NCI-H446 treated with DMSO at 0.1 percent for 48 hours (cell line): ENCODE data around the gene CACNA1C.

ENCODE experiments used
- DNase-seq: peaks from one replicate; lab custom pipeline; 2025; lab: John Stamatoyannopoulos, UW

CACNA1C gene

DNA sequence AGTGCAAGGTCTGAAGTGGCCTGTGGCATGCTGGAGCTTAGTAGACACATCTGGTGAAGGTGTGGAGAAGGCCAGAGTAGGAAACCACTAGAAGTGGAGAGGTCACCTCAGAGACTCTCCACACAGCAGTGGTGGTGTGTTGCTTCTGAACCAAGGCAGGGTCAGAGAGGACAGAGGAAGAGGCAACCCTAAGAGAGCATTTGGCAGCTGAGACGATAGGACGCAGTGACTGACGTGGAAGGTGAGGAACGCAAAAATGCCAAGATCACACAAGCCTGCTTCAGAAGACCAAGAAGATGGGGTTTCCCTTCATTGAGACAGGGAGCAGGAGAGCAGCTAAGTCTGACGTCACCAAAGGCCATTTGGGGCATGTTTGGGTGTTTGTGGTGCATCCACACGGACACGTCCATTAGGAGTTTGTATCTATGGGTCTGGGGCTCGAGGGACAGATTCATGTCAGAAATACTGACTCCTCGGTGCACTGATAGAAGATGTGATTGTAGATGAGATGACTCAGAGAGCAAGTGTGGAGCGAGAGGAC lies 338.1 kb downstream of the CACNA1C start:
- DNase-seq = no peak

DNA sequence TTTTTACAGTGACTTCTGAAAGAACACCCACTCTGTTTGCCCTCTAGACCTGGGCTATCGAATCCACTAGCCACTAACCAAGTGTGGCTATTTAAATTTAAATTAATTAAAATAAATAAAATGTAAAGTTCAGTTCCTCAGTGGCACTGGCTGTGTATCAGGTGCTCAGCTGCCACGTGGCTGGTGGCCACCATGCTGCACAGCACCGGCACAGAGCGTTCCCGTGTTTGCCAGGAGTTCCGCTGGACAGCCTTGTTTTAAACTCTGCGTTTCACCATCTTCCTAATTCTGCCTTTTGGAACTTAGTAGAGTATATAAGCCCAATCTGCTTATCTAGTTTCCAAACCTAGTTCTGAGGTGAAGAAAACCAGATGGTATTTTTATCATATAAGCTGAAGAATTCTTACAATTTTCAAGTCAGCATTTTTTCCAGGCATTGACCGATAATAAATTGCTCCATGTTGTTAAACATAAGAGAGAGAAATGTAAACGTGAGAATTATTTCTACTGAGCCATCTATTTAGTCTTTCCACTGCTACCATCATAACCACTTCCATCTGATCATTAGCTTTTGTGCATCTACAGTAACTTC lies 339.0 kb downstream of the CACNA1C start:
- DNase-seq = no peak

DNA sequence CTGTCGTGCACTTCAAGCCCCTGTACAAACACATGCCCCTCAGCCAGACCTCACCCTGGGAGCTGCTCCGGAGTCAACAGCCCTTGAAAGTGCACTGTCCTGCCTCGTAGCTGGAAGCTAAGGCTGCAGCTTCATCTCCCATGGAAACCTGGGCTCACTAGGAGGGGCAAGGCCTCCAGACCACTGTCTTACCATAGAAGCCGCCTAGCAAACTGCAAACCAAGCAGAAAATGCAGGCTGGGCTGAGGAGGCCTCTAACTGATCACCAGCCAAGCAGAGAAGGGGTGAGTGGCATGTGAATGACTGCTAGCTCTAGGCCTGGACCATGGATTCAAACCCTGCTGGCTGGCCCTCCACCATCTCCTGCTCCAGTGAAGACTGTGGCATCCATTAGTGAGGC lies 340.2 kb downstream of the CACNA1C start:
- no peak for DNase-seq

DNA sequence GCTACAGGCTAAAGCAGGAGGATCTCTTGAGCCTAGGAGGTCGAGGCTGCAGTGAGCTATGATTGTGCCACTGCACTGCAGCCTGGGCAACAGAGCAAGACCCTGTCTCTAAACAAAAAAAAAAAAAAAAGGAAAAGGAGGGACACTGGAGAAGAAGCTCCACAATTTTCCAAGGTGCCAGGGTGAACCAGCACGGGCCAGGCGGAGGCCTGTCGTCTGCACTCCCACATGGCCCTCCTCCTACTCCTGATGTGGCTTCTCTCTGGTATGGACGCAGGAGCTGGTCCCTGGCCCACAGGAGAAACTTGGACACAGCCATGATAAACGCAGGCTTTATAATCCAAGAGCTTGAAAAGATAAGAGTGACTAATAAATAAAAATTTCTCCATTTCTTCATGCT lies 341.2 kb downstream of the CACNA1C start:
- no peak for DNase-seq

DNA sequence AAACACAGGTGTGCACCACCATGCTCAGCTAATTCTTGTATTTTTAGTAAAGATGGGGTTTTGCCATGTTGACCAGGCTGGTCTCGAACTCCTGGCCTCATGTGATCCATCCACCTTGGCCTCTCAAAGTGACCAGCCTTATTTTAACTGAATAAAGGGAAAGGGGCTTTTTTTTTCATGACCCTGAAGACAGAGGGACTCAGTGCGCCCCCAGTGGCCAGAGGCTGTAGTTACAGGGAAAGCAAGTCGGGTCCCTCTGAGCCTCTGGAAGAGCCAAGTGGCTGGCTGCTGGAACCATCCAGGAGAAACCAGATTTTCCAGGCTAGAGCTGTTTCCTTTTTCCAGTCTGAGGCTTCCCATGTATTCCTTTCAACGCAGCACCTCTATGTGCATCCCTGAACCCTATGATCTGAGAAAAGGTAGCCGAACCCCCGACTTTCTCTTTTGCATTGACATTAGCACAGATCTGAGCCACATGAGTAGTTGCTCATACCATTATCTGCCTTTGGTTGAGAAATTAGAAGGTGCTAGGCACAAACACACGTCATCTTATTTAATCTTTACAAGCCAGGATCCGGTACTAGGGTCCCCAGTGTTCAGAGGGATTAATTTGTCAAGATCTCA lies 342.7 kb downstream of the CACNA1C start:
- no peak for DNase-seq

DNA sequence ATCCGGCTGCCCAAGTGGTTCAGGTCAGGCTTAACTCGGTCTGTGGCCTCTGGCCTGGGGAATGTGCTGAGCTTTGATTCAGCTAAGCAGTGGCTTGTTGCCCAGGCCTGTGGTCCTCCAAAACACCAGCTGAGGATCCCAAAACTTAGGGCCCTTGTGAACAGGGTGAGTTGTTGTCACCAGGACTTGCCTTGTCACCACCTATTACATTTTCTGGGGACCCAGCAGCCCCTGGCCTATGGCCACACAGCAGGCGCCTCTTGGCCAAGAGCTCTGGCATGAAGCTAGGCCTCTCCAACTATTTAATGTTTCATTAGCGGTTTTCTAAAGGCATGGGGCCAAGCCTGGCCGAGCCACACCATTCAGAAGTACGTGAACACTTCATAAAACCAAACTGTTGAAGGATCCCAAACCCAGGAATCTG lies 343.7 kb downstream of the CACNA1C start:
- DNase-seq = peak; percentile 36

DNA sequence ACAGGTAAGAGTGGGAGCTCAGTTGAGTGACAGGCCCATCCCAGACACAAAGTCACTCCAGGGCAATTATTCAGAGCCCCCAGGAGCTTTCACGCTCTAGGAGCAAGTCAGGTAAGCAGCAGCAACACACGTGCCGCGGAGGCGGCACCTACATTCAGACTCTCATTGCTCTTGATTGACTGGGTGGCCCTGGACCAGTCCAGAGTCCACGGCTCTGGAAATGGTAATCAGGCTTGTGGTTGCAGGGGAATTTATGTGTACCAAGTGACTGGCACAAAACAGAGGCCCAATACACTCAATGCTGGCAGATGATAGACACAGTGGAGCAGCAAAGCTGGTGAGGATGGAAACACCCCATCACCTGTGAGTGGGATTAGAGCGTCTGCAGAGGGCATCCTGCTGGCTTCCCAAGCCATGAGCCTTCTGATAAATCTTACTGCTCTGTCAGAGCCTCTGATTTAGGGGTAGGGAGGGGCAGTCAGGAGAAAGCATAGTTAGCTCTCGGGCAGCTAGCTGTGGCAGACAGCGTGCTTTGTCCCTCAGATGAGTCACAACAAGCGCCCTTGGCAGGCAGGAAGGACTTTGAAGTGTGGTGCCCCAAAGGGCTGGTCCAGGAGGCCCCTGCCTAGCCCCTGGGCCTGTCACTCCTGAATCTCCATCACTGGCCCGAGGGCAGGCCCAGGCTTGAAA lies 344.7 kb downstream of the CACNA1C start:
- DNase-seq = peak; percentile 79

DNA sequence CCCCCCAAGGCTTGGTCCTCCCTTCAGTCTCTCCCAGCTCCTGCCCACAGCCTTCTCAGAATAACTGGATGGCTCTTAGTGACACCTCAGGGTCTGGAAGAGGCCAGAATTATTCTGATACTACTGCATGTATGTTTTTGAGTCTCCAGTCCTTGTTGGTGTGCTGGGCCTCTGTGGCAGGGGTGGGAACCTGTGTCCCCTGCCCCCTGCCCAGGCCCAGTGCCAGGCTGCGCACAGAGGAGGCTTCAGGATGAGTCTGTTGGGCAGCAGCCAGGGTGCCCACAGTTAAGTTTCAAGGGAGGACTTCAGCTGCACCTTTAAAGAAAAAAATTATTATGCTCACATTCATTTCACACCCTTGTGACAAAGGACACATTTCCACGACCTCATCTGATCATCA lies 348.3 kb downstream of the CACNA1C start:
- no peak for DNase-seq

DNA sequence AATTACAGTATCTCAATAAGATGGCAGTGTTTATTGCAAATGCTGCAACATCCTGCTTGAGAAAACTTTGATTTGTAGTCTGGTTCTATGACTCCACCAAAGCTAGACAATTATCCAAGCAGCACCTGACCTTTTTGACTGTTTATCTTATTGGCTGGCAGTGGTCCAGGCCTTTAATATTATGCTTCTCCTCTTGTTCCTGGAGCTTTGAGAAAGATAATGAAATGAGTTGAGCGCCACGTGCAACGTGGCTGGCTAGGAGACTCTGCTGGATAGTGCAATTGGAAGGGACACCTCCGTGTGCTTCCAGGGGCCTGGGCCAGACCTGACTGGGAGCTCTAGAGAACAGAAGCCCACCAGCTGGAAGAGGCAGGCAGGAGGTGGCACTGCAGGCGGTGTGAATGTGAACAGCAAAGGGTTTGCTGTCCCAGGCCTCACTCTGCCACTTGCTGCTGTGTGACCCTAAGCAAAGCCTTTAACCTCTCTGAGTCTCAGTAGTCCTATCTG lies 349.3 kb downstream of the CACNA1C start:
- DNase-seq = no peak

DNA sequence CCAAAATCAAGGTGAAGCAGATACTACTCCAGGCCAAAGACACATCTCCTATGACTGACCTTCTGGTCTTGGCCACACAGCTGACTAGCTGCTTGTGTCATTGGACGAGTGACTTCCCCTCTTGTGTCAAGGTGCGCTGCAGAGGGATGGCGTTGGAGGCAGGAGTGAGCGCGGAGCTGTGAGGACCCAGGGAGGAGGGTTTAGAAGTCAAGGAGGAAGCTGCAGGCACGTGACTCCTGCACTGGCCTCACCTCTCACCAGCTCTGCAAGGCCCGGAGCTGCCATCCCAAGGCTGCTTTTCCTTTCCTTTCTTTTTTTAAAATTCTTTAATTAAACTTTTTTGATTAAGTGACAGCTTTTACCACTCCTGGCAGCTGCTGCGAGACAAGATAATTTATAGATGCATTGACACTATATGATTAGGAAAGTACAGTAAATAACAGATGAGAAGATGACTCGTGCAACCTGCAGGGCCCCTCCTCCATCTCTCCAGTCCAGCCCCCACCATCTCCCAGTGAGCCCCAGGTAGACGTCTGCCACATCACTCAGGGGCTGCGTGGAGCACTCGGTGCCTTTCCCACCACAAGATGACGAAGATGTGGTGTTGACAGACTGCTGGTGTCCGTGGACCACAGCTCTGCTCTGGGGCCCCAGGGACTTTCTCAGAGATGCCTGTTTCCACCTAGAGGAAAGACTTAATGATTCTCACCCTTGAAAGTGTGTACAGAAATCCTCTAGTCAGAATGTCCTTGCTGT lies 350.6 kb downstream of the CACNA1C start:
- no peak for DNase-seq

DNA sequence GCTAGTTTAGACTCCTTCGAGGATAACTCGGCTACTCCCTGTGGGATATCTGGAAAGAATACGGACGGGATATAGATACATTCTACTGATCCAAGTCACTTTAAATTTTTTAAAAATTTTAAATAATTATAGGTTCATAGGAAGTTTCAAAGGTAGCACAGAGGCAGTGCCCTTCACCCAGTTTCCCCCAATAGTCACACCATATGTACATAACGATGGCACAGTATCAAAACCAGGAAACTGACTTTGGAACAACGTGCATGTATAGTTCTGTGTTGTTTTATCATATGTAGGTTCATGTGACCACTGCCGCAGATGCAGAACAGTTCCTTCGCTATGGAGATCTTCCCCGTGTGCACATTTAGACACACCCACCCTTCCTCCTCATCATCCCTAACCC lies 352.3 kb downstream of the CACNA1C start:
- no peak for DNase-seq

DNA sequence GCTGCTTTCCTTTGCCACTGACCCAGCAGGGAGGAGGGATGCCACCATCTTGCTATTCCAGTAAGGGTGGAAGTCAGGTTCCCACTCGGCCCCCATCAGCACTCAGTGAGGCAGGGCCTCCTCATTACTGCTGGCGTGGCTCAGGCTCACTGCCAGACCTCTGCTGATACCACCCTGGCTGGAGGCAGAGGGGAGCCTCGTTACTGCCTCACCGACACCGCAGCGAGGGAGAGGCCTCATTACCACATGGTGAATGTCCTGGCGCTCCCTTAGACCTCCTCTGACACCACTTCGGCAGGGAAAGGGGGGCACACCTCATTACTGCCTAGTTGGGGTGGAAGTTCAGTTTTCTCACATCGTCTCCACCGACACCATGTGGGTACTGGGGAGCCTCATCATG lies 354.1 kb downstream of the CACNA1C start:
- no peak for DNase-seq

DNA sequence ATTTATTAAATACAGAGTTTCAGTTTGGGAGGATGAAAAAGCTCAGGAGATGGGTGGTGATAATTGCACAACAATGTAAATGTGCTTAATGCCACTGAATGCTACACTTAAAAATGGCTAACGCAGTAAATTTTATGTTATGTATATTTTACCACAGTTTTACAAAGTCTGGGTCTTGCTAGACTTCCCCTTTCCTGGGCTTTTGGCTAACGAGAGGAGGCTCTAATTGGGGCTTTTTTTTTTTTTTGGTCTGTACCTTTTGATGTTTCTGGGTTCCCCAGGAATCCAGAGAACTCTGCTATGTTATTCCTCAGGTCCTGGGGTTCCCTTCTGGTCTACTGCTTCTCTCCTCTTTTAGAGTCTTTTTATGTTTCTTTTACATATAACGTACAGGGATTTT lies 355.5 kb downstream of the CACNA1C start:
- no peak for DNase-seq

DNA sequence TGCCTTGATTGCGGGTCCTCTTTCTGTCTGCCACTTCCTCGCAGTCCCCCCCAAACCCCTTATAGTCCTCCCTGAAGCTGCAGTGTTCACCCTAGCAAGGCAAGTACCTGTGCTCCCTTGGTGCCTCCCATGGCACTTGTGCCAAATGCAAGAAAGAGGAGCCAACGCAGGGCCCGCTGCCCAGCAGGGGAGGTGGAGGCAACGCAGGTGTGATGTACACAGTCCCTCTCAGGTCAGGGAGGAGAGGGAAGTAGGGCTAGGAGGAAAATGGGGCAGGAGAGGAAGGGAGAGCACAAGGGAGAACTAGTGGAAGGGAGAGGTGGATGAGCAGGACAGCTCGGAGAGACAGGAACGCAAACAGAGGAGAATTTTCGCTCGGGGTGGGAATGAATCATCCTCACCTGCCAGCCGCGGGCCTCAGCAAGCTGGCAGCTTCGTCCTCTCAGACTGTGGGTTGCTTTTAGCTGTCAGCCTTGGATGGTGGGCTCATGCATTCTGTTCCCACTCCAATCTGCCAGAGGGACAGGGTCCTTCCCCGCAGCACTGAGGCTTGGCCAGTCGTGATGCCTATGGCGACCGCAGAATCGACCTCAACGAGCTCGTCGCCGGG lies 357.0 kb downstream of the CACNA1C start:
- DNase-seq = no peak

DNA sequence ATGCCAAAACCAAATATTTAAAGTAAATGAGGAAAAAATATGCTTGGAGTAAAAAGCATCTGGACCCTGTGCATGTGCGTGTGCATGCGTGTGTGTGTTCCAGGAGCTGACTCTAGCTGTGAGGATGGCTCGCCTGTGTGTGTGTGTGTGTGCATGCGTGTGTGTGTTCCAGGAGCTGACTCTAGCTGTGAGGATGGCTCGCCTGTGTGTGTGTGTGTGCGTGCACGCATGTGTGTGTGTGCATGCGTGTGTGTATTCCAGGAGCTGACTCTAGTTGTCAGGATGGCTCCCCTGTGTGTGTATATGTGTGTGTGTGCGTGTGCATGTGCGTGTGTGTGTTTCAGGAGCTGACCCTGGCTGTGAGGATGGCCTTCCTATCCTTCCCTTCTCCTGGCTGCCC lies 357.7 kb downstream of the CACNA1C start:
- DNase-seq = no peak

DNA sequence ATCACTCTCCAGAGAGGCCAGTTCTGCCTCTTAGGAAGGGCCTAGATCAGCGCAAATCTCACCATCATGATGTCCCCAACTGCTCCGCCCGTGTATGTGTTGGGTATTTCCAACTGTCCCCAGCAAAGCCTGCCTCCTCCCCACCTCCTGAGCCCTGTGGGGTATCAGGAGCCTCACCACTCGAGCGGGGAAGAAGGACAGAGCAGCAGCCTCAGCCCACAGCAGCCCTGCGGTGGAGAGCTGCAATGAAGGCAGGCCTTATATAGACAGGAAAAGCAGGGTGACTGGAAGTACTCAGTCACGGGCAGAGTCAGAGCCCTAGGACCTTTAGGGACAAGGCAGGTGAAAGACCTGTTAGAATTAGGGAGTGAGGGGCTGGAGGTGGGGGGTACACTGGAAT lies 358.2 kb downstream of the CACNA1C start:
- DNase-seq = no peak

DNA sequence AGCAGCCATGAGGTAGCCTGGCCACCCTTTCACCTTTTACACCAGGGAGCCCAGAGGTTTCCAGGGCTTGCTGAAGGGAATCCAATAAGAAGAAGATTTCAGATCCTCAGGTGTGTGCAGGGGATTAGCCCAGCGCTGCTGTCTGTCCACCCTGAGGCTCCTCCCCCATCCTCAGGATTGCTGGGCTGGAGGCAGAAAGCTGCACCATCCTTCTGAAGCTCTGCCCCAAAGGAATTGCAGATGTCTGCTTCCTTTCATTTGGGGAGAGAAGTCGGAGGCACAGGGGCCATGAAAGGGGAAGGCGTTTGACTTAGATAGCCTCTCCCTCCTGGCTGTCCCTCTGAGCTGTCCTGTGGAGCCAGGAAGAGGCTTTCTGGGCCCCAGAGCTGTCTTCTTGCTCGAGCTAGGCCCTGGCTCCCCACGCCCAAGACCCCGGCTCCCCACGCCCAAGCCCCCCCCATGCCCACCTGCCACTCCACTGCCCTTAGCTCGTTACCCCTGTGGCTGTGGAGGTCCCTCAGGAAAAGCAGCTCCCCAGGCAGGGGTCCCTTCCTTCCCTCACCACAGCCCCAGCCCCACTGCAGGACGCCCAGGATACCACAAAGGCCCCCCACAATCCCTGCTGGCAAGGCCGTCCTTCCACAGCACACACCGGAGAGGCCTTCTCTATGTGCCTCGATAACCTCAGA lies 359.0 kb downstream of the CACNA1C start:
- no peak for DNase-seq

DNA sequence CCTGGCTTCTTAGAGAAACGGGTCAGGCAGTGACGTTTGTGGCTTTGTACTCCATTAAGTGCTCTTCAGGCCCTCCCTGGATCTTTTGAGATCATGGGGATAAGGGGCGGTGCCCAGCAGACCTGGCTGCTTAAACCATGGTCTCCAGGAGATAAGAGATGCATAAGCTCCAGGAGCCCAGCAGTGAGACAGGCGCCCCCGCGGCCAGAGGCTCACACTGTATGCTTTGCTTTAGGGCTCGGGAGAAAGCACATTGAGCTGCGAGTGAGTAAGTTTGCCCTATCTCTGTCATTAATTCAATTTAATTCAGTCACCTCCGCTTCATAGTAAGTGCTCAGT lies 359.5 kb downstream of the CACNA1C start:
- DNase-seq = no peak

DNA sequence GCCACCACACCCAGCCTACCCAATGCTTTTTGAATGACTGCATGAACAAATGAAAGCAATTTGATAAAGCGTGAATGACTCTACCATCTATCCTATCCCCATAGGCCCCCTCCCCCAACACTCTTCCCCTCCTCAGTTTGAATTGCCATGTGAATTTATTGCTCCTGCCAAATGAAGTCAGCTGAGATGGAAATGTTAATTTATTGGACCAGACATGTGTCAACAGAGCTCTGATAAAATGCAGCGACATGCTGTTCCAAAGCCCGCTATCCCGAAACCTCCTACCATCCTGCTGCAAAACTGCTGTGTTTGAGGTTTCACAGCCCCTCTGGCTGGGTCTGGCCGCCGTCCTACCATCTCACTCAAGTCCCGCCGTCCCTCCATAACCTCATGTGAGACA lies 360.5 kb downstream of the CACNA1C start:
- no peak for DNase-seq

DNA sequence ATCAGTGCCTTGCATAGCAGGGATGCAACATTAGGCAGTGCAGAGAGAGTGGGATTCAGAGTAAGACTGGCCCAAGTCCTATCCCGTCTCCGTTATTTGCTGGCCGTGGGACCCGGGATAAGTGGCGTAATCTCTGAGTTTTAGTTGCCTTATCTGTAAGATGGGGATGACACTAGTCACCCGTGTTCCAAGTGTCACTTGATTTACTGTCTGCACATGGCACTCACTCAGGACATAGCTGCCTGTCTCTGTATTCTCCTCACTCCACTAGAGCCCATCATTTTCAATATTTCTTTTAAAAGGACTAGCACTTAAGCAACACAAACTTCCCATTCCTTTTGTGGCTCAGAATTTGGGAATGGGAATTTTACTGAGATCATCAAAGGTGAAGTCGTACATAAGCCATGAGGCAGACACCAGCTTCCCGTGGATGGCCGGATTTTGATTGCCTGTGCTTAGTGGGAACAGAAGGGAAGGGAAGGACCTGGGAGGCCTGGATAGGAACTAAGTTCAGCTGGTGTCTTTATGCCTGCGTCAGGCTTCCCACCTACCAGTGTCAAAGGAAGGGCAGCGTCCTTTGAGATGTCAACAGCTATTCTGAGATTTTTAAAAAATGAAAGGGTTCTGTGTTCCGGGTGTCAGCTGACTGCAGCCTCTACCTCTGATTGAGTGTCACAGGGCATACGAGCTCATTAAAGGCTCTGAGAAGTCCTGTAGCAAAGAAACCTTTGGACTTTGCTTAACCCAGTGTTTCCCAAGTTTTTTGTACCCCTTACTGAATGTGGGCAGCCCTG lies 361.4 kb downstream of the CACNA1C start:
- no peak for DNase-seq
